Adipose tissue (tissue), 3 donors: ENCODE results near the gene OXLD1. TPM values are rescaled to one million over a fixed set of nuclear protein-coding genes. Genes with fewer than 3 reads are reported as not detected.

Source experiments
- H3K27ac ChIP-seq: one replicate; pipeline ENCODE4 v1.5.1; 2013; ENCODE audit warnings: low read depth, low read length
- WGBS, 3 donors: extraction: QIAGEN DNeasy Blood & Tissue Kit; methylation state at CpG; one replicate each; pipeline ENCODE4 v1.1.7; 2013; 5-methylcytosine and 5-hydroxymethylcytosine counted together
- polyA plus RNA-seq, 3 donors: library from polyadenylated mRNA; stranded (reverse); fragments of 200-250 nt; gene quantifications; one replicate each; pipeline ENCODE4 v1.2.3, GENCODE V29; 2013
- donor health status: healthy with polysubstance abuse.
- donor health status: Bipolar disorder and iron deficiency.
- donor health status: healthy.

The OXLD1 gene
- polyA plus RNA-seq, 3 donors: 33.5 to 51.2 (median 40.5) TPM

GRCh38 chr17:81703747-81704654 is 37.6 kb upstream of the OXLD1 start:
- 22 to 37% (median 32%) methylated on average over 25 to 27 of the region's 27 CpGs for whole genome bisulfite sequencing, 3 donors
- no peak overlapping the region for H3K27ac ChIP-seq

DNA sequence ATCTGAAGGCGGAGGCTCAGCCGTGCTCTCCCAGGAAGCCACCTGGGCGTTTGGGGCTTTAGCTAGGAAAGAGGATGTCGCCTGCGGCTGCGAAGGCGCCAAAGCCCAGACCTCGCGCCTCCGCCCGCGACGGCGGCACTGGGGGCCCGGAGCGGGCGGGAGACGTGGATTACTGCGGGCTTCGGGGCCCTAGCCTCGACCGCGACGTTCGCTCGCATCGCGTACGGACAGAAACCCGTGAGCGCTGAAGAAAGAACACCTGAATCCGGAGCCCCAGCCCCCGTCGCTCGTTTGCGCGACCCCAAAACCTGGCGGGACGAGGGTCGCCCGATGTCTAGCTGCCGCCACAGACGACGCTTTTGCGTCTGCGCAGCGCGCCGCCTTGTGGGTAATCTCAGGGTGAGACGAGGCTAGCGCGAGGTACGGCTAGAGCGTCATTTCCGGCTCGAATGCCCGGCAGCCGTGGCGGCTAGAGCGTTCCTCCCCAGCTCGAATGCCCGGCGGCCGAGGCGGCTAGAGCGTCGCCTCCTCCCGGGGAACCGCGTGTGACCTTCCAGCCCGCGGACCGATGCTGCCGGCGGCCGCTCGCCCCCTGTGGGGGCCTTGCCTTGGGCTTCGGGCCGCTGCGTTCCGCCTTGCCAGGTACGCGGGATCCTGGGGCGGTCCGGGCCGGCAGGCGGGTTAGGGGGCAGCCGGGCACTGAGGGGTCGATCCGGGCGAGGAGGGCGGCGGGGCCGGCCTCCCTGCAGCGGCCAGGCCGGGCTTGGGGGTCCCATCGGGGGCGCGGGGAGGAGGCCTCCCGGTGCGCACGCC is 36.7 kb upstream of the OXLD1 start, which contains the start of gene MRPL12:
Gene MRPL12 (plus strand): TSS at position 434 of the 813 bp plus-strand sequence. CDS start 135 bp downstream, at position 569.
- WGBS, 3 donors: 0% methylated on average over 91 to 102 of the region's 102 CpGs
- H3K27ac ChIP-seq: peak within 1 kb of the TSS; percentile 48

DNA sequence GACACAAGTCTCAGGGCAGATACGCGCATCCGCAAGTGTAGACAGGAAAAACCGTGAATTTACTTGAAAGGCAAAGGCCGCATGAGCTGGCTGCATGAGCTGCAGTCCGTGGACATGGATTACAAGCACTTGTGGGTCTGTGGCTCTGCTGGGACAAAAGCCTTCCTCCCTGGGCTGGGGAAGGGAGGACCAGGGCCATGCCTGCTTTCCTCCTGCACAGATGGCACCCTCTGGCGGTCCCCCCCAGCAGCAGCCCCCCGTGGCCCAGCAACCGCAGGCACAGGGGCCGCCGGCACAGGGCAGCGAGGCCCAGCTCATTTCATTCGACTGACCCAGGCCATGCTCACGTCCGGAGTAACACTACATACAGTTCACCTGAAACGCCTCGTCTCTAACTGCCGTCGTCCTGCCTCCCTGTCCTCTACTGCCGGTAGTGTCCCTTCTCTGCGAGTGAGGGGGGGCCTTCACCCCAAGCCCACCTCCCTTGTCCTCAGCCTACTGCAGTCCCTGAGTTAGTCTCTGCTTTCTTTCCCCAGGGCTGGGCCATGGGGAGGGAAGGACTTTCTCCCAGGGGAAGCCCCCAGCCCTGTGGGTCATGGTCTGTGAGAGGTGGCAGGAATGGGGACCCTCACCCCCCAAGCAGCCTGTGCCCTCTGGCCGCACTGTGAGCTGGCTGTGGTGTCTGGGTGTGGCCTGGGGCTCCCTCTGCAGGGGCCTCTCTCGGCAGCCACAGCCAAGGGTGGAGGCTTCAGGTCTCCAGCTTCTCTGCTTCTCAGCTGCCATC is 35.1 kb upstream of the OXLD1 start:
- WGBS, 3 donors: 63 to 73% (median 68%) methylated on average over 22 to 23 of the region's 23 CpGs
- no peak overlapping the region for H3K27ac ChIP-seq

GRCh38 chr17:81700353-81701287 is 34.2 kb upstream of the OXLD1 start:
- WGBS, 3 donors: 80 to 87% (median 86%) methylated on average over 22 to 25 of the region's 25 CpGs
- H3K27ac ChIP-seq: no peak overlapping the region

- H3K27ac ChIP-seq: no peak overlapping the region
- 81 to 89% (median 89%) methylated on average over 25 of the region's 25 CpGs for WGBS, 3 donors
These were observed 31.0 kb upstream of the OXLD1 start for GRCh38 chr17:81697261-81698044.

DNA sequence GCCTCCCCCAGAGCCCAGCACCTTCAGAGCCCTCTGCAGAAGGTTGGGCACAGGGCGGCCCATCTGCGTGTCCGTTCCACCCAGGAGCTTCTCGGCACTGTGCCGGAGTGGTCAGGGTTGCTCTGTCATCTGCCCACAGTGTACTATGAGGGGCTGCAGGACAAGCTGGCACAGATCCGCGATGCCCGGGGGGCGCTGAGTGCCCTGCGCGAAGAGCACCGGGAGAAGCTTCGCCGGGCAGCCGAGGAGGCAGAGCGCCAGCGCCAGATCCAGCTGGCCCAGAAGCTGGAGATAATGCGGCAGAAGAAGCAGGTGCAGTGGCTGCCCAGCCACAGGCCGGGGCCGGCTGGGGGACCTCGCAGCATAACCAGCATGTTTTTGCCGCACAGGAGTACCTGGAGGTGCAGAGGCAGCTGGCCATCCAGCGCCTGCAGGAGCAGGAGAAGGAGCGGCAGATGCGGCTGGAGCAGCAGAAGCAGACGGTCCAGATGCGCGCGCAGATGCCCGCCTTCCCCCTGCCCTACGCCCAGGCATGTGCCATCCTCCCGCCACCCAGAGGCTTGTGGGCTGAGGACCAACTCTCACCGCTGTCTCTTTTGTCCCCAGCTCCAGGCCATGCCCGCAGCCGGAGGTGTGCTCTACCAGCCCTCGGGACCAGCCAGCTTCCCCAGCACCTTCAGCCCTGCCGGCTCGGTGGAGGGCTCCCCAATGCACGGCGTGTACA is 30.0 kb upstream of the OXLD1 start:
- no peak overlapping the region for H3K27ac ChIP-seq
- WGBS, 3 donors: 93 to 97% (median 96%) methylated on average over 36 to 40 of the region's 40 CpGs

- 91 to 94% (median 91%) methylated on average over 22 of the region's 22 CpGs for WGBS, 3 donors
- H3K27ac ChIP-seq: no peak overlapping the region
These were observed 29.4 kb upstream of the OXLD1 start for GRCh38 chr17:81695801-81696200.

DNA sequence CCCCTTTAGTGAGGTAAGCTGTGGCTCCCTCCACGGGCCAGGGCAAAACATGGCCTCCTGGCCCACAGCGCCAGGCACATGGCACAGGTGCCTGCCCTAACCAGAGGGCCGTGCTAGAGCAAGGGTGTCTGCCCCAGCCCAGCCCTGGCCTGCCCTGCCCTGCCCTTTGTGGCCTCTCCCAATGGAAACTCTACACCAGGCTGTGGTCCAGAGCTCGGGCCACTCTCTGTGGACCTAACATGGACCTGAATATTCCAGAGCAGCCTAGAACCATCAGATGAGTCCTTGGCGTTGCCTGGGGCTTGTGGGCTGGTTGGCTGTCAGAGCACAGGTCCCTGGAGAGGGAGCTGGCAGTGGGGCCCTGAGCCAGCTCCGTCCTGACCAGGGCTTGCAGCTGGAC is 28.8 kb upstream of the OXLD1 start:
- no peak overlapping the region for H3K27ac ChIP-seq
- 81 to 87% (median 87%) methylated on average over 6 of the region's 6 CpGs for WGBS, 3 donors

DNA sequence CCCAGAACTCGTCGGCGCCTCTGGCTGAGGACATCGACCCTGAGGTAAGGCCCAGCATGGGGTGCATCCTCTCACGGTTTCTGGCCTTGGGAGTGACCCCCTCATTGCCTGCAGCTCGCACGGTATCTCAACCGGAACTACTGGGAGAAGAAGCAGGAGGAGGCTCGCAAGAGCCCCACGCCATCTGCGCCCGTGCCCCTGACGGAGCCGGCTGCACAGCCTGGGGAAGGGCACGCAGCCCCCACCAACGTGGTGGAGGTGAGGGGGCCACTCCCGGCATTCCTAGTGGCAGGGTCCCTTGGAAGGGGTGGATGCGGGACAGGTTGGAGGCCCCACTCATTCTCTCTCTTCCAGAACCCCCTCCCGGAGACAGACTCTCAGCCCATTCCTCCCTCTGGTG is 28.4 kb upstream of the OXLD1 start:
- no peak overlapping the region for H3K27ac ChIP-seq
- WGBS, 3 donors: 94 to 96% (median 94%) methylated on average over 18 to 19 of the region's 19 CpGs

DNA sequence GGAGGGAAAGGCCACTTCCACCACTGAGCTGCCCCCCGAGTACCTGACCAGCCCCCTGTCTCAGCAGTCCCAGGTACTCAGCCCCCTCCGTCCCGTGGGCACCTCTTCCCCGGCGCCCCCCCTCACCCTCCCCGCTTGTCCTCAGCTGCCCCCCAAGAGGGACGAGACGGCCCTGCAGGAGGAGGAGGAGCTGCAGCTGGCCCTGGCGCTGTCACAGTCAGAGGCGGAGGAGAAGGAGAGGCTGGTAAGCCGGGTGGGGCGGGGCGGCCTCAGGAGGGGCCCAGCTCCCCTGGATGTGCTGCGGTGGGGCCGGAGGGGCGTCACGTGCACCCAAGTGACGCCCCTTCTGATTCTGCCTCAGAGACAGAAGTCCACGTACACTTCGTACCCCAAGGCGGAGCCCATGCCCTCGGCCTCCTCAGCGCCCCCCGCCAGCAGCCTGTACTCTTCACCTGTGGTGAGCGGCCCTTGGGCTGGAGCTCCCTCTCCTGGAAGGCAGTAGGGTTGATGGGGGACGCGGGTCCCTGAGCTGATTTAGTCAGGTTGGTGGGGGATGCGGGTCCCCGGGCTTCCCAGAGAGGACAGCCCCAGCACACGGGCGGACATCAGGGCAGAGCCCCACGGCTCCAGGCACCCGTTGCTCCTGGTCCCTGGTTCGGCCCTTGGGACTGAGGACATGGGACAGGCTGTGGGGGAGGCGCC is 27.3 kb upstream of the OXLD1 start:
- WGBS, 3 donors: 89 to 91% (median 90%) methylated on average over 20 to 35 of the region's 35 CpGs

GRCh38 chr17:81691608-81692007 is 25.2 kb upstream of the OXLD1 start:
- 95 to 97% (median 97%) methylated on average over 20 of the region's 20 CpGs for WGBS, 3 donors
- H3K27ac ChIP-seq: no peak overlapping the region

More for the DNA sequence above, 27.3 kb upstream of the OXLD1 start:
- H3K27ac ChIP-seq: no peak overlapping the region

GRCh38 chr17:81691196-81691595 is 24.8 kb upstream of the OXLD1 start:
- WGBS, 3 donors: 91 to 94% (median 93%) methylated on average over 18 of the region's 18 CpGs

DNA sequence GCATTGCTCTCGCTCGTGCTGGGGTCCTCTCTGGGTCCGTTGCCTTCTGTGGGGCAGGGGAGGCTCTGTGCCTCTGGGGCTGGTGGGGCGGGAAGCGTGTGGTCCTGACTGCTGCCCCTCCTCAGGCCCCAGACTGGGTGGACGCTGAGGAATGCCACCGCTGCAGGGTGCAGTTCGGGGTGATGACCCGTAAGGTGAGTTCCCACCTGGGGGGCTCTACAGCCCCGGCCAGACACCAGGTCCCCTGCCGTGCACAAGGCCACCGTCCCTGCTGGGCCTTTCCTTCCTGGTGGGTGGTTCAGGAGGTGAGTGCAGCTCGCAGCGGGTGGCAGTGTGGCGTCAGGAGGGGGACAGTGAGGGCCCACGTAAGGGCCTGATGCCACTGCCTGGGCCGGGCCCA is 24.1 kb upstream of the OXLD1 start:
- WGBS, 3 donors: 87 to 92% (median 88%) methylated on average over 13 to 17 of the region's 17 CpGs

More at GRCh38 chr17:81691196-81691595, 24.8 kb upstream of the OXLD1 start:
- no peak overlapping the region for H3K27ac ChIP-seq

GRCh38 chr17:81690066-81690465 is 23.7 kb upstream of the OXLD1 start:
- 91 to 94% (median 93%) methylated on average over 17 to 18 of the region's 18 CpGs for WGBS, 3 donors
- no peak overlapping the region for H3K27ac ChIP-seq

More for the DNA sequence above, 24.1 kb upstream of the OXLD1 start:
- H3K27ac ChIP-seq: no peak overlapping the region

DNA sequence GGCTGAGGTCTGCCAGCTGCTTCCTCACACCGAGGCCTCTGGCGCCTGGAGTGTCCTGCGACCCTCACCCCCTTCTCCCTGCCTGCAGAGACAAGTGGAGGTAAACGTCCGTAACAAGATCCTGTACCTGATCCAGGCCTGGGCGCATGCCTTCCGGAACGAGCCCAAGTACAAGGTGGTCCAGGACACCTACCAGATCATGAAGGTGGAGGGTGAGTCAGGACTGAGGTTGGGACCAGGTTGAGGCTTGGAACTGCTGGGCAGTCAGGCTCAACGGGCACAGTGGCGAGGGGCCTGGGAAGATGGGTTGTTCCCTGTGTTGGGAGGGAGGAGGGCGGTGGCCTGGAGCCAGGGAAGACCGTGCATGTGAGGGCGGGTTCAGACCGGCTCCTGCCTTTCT is 22.2 kb upstream of the OXLD1 start:
- 86 to 90% (median 88%) methylated on average over 14 of the region's 14 CpGs for WGBS, 3 donors
- H3K27ac ChIP-seq: no peak overlapping the region
